HG03064 (cell line): ENCODE results near the gene COL4A2.

Source experiments
- ATAC-seq: cut with Tn5 transposase; IDR thresholded peaks from one replicate; pipeline ENCODE4 v1.9.1; 2021; ENCODE audit warnings: low read depth; ENCODE audit not compliant: unreplicated experiment

Gene COL4A2

DNA sequence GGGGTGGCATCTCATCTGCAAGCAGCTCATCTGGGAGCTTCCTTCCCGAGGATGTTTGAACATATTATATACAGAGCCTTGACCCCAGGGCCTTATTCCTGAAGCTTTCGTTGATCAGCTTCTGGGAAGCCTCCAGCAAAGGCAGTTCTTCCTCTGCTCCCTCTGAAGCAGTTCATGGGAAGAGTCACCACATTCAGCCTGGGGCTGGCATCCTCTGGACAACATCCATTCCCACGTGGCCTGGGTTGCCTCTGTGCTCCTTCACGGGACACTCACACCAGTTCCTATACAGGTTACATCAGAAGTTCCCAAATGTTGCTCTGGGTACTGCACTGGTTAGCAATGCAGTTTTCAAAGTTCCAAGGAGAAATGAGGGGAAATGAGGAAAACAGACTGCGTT is 29.6 kb downstream of the COL4A2 start:
- no peak for ATAC-seq

DNA sequence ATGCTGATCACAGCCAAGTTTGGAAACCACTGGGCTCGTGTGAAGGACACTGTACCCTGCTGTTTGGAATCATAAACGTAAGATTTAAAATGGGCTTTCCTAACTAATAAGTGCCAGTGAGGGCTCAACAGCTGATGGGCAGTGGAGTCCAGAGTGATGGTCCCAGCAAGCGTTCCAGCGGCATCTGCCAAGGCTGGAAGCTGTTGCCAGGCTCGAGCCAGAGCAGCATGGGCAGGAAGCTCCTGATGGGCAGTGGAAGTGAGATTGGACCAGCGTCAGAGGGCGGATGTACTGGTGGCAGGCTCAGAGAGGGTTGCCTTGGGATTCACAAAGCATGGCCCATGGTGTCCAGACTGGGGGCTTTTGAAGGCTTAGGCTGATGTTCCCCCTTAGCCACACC is 30.2 kb downstream of the COL4A2 start:
- no peak for ATAC-seq

DNA sequence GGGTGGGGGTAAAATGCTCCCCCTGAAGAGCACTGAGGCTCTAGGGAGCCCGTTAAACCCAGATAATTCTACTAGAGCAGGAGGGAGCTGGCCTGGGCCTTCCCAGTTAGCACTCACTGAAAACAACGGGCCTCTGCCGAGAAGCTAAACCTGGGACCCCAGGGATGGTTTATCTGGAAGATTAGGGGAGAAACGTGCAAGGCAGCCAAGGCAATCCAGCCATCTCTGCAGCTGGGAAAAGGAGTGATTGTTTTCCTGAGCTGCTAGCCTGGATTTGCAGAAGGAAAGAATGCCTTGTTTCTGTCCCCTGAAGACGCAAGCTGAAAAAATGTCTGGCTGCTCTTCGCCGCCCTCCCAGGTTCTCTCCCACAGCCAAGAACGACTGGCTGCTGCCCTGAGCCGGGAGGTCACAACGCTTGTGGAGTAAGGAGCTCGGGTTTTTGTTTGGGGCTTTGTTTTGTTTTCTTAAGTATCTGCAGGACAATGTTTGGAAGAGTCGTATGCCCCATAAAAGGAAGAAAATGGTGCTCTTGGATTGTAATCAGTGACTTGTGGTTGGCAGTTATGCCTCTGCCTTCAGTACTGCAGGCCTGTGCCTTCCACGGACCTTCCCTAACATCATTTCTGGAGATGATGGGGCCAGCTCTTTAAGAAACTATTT is 31.5 kb downstream of the COL4A2 start:
- ATAC-seq = no peak

DNA sequence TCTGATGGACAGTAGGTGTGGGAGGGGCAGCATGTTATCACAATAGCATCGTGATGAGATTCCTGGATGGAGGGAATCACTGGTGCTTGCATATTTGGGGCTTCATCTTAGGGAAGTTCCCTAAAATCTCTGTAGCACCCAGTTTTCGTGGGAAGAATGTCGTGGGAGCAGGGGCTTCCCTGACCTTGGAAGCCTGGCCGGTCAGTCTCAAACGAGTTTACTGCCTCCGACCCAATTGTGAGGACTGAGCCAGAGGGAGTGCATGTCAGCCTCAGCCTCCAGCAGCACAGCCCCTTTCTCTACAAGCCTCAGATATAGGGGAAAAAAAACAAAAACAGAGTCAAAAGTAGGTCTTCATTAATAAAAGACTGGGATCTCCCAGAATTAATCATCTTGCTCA is 32.2 kb downstream of the COL4A2 start:
- no peak for ATAC-seq

GRCh38 chr13:110339975-110340550 is 33.0 kb downstream of the COL4A2 start:
- no peak for ATAC-seq

- ATAC-seq = no peak
Observed at GRCh38 chr13:110340812-110341444, 33.8 kb downstream of the COL4A2 start.

GRCh38 chr13:110341445-110342244 is 34.6 kb downstream of the COL4A2 start:
- no peak for ATAC-seq

DNA sequence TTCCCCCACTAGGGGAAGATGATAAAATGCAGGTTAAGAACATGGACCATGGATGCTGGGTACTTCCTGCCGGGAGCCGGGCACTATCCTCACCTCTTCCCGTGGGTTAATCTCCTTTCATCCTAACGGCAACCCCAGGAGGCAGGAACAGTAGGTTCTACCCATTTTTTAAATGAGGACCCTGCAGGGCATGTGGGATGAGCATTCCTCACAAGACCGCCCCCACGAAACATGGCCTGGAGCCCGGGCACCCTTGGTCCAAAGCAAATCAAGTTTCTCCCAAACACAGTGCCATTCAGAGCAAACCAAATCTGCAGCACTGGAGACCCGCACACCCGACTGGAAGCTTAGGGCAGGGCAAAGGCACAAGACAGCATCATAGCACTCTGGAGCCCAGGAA is 35.4 kb downstream of the COL4A2 start:
- no peak for ATAC-seq

GRCh38 chr13:110343241-110343865 is 36.3 kb downstream of the COL4A2 start:
- no peak for ATAC-seq

GRCh38 chr13:110344320-110344719 is 37.2 kb downstream of the COL4A2 start:
- ATAC-seq = no peak

GRCh38 chr13:110345266-110345665 is 38.2 kb downstream of the COL4A2 start:
- ATAC-seq = no peak

DNA sequence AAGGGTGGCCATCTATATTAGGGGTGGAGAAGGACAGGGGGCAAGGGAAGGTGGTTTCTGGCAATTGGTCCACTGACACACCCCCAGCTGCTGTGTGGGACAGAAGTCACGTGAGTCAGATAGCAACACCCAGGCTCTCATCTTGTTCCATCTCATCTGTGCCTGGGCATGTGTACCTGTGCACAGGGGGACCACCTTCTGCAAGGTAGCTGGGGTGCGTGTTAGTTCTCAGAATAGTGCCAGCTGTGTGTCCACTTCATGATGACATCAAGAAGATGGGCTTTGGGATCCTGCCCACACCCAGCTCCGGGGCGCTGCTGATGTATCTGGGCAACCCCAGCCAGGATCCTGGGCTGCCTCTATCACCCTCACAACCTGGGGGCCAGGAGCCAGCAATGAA is 38.6 kb downstream of the COL4A2 start:
- no peak for ATAC-seq

GRCh38 chr13:110346661-110347067 is 39.6 kb downstream of the COL4A2 start:
- ATAC-seq = no peak

GRCh38 chr13:110347088-110347487 is 40.0 kb downstream of the COL4A2 start:
- ATAC-seq = no peak

DNA sequence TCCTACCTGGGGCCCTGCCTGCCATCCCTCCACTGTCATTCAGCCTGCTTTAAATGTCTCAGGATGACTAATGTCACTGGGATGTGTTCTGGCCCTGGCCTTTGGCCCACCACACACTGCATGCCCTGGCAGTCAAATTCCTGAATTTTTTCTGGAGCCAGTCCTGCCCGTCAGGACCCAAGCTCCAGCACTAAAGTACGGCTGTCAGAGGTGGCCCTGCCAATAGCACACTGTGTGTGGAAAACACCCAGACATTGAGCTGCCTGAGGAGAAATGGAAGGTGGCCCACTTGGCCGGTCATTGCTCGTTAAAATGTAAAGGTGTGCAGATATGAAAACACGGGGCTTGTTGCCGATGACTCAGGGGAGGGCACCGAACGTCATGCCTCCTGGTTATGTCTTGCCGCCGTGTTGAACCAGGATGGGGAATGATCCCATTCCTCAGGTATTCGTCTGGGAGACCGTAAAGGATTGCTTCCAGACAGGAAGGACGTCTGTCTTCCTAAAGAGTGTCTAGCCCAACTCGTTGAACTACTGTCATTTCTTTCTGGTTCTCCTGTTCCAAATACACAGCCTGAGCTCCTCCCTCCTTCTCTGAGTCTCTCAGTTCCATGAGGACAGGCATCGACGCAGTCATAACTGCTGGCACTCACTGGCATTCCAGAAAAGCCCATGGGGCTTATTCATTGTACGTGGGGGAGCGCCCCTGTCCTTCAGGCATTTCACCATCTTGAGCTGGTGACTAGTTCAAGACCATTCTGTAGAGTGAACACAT is 40.6 kb downstream of the COL4A2 start:
- ATAC-seq = no peak

GRCh38 chr13:110348309-110349105 is 41.4 kb downstream of the COL4A2 start:
- ATAC-seq = no peak

DNA sequence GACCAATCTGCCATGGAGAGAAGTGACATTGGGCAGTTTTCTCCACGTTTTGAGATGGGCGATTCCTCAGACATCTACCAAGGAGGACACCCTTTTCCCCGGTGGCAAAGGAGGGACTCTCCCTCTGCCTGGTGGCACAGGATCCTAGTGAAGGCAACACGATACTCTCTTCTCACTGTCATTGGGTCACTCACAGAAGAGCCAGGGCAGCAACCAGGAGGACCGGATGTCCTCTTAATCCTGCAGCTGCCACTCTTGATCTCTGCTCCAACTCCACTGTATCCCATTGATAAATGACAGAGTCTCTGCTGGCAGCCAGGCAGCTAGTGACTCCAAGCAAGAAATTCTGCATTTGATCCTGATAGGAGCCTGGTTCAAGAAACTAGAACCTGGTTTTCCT is 42.2 kb downstream of the COL4A2 start:
- no peak for ATAC-seq

DNA sequence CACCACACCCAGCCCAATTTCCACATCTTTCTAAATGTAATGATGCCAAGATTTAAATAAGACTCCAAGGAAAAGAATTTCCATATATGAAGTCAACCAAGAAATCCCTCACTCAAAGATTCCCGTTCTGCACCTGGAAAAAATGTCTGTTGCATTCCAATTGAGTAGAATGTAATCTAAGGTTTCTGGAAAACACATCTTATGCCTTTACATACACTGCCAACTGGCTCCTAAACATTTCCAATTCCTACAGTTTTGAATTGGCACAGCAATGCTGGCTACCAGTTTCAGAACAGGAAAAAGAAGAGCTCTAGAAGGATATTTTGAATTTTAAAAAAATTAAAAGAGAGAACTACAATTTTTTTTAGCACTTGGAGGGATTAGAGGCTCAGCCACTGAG is 43.0 kb downstream of the COL4A2 start:
- ATAC-seq = no peak

DNA sequence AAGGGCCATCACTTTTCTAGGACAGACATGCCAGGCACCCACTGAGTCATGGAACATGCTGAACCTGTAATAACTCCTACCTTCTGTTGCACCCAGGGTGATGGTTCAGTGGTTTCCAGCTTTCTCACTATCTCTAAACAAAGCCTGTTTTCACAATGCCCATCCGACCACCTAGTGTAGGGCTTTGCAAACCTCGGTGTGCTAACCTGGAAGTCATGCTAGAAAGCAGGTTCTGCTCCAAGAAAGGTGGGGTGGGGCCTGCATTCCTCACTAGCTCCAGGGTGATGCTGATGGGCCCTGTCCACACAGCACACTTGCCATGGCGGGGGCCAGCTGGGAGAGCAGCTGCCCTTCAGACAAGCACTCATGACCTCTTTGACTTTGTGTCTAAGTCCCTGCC is 43.4 kb downstream of the COL4A2 start:
- no peak for ATAC-seq
